AG09309 (cell line): ENCODE results near the gene PNKP.

Experiments
- DNase-seq: peaks from one replicate; pipeline ENCODE4 v3.0.0-alpha.2; 2010; ENCODE audit warnings: low read depth
- H3K4me3 ChIP-seq: 2 replicates; pipeline ENCODE4 v1.5.1; 2011; ENCODE audit warnings: mild to moderate bottlenecking, low read depth, low read length, moderate library complexity; ENCODE audit not compliant: control insufficient read depth
- CTCF ChIP-seq: IDR thresholded peaks from 2 replicates; pipeline ENCODE4 v1.5.1; 2011; ENCODE audit warnings: mild to moderate bottlenecking, low read depth, low read length, inconsistent platforms; ENCODE audit not compliant: insufficient read depth, control insufficient read depth; ENCODE audit errors: missing control alignments

PNKP gene

GRCh38 chr19:49811328-49811727, 56.0 kb downstream of the PNKP start:
- TF ChIP-seq CTCF: no peak
- no peak for DNase-seq
- H3K4me3 ChIP-seq: no peak overlapping the region
